Body of pancreas (tissue), 4 donors: ENCODE measurements around the gene CDC37.

Source experiments
- POLR2A ChIP-seq, 3 donors: fragments of 450-650 bp; IDR thresholded peaks; one replicate each; pipeline ENCODE4 v1.6.1; 2016; ENCODE audit warnings: antibody characterized with exemption in 3 of 3, mild to moderate bottlenecking in 2 of 3
- TF ChIP-seq, protein P1 (sequence below), 7 experiments: fragments of 450-650 bp in 4 of 7; fragments of 200-600 bp in 3 of 7; sonication (generic) in 3 of 7; IDR thresholded peaks; one replicate each; pipeline ENCODE4 v1.5.1; 2016 to 2019; ENCODE audit warnings: antibody characterized with exemption in 7 of 7

DNA sequence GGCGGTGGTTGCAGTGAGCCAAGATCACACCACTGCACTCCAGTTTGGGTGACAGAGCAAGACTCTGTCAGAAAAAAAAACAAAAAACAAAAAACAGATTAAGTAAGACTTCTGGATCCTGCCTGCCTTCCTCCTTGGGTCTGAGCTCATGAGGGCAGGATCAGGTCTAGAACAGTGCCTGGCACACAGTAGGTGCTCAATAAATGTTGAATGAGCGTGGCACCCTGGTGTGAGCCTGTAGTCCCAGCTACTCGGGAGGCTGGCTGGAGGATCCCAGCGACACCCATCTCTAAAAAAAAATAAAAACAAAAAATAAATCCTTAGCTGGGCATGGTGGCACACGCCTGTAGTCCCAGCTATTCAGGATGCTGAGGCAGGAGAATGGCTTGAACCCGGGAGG lies 2.8 kb upstream of the CDC37 start:
- TF ChIP-seq POLR2A (IDR thresholded peaks at IDR 0.05) = no peak
- TF ChIP-seq, protein P1, sequence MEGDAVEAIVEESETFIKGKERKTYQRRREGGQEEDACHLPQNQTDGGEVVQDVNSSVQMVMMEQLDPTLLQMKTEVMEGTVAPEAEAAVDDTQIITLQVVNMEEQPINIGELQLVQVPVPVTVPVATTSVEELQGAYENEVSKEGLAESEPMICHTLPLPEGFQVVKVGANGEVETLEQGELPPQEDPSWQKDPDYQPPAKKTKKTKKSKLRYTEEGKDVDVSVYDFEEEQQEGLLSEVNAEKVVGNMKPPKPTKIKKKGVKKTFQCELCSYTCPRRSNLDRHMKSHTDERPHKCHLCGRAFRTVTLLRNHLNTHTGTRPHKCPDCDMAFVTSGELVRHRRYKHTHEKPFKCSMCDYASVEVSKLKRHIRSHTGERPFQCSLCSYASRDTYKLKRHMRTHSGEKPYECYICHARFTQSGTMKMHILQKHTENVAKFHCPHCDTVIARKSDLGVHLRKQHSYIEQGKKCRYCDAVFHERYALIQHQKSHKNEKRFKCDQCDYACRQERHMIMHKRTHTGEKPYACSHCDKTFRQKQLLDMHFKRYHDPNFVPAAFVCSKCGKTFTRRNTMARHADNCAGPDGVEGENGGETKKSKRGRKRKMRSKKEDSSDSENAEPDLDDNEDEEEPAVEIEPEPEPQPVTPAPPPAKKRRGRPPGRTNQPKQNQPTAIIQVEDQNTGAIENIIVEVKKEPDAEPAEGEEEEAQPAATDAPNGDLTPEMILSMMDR (IDR thresholded peaks at IDR 0.05) = no peak
